ENCODE results near the gene TRAPPC1.
A peak's percentile ranks its signal among the peaks of the same experiment; 100 is the strongest.
"Not testable (repeated sequence)": the region's sequence is repeated elsewhere in the genome, so short reads cannot be mapped to it uniquely, and the experiment has no call there.

TRAPPC1 gene

DNA sequence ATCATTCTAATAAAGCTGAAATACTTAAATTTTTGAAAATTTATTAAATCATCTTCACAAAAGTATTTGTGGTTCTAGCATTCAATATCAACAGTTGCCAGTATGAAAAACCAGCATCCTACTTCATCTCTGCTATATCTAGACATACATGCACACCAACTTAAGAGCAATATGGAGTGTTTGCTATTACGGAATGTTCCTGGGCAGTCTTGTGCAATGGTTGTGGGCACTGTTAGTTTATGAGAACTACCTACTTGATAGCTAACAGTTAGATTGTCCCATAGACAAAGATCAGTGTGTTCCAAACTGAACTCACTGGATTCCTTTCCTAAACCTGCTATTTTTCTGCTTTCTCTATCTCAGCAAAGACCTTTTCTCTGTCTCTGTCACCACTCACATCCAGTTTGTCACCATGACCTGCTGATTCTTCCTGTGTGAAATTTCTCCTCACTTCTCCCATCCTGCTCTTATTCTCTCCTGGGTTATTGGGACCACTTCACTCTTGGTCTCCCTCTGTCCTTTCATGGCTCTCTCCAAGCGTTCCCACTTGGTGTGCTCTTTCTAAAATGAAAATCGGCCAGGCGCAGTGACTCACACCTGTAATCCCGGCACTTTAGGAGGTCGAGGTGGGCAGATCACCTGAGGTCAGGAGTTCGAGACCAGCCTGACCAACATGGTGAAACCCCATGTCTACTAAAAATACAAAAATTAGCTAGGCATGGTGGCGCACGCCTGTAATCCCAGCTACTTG lies 27.9 kb upstream of the TRAPPC1 start:
- no peak overlapping the region for H3K9ac ChIP-seq
- H3K4me2 ChIP-seq = no peak overlapping the region
- H3K27ac ChIP-seq = no peak overlapping the region
- H3K27me3 ChIP-seq = no peaks in the 10 kb centered on the region
- H3K4me1 ChIP-seq = no peaks in the 10 kb centered on the region
- no peak for TF ChIP-seq Cebpa-rat (IDR thresholded peaks at IDR 0.05)
- H4K20me1 ChIP-seq = no peaks in the 10 kb centered on the region
- no peaks in the 10 kb centered on the region for H3K36me3 ChIP-seq
- H3K9me3 ChIP-seq = no peaks in the 10 kb centered on the region
- no peak overlapping the region for H3K4me3 ChIP-seq

GRCh38 chr17:7956228-7956965 lies 24.7 kb upstream of the TRAPPC1 start:
- H3K4me2 ChIP-seq = no peak overlapping the region
- no peaks in the 10 kb centered on the region for H3K9me3 ChIP-seq
- 0 out of 2 replicates have a peak, but pooled peaks cover 6% of the 10 kb centered on the region for H3K36me3 ChIP-seq
- no peaks in the 10 kb centered on the region for H3K4me1 ChIP-seq
- H3K4me3 ChIP-seq = no peak overlapping the region
- no peak for TF ChIP-seq Cebpa-rat (IDR thresholded peaks at IDR 0.05)
- H3K27ac ChIP-seq = no peak overlapping the region
- H3K27me3 ChIP-seq = no peaks in the 10 kb centered on the region
- no peaks in the 10 kb centered on the region for H4K20me1 ChIP-seq
- H3K9ac ChIP-seq = no peak overlapping the region

GRCh38 chr17:7955414-7956227 lies 23.9 kb upstream of the TRAPPC1 start:
- Histone ChIP-seq H3K27ac (no peak overlapping the region), H3K4me2 (no peak overlapping the region), H3K9me3 (no peaks in the 10 kb centered on the region), H3K4me3 (no peak overlapping the region), H3K27me3 (no peaks in the 10 kb centered on the region), H3K4me1 (no peaks in the 10 kb centered on the region), H3K9ac (no peak overlapping the region), H4K20me1 (no peaks in the 10 kb centered on the region), H3K36me3 (peaks cover 8% of the 10 kb centered on the region)
- TF ChIP-seq Cebpa-rat (IDR thresholded peaks at IDR 0.05) = no peak

- not testable (repeated sequence) for H3K4me1 ChIP-seq, H3K4me3 ChIP-seq, H3K27me3 ChIP-seq, H3K4me2 ChIP-seq, H3K9me3 ChIP-seq, H4K20me1 ChIP-seq, H3K27ac ChIP-seq, H3K9ac ChIP-seq
- peaks cover 32% of the 10 kb centered on the region for H3K36me3 ChIP-seq
Observed at GRCh38 chr17:7953266-7953665, 21.5 kb upstream of the TRAPPC1 start.

GRCh38 chr17:7951143-7951792 lies 19.5 kb upstream of the TRAPPC1 start:
- no peak for TF ChIP-seq Cebpa-rat (IDR thresholded peaks at IDR 0.05)
- Histone ChIP-seq H3K27me3 (no peaks in the 10 kb centered on the region), H3K9me3 (no peaks in the 10 kb centered on the region), H4K20me1 (no peaks in the 10 kb centered on the region), H3K4me3 (no peak overlapping the region), H3K9ac (no peak overlapping the region), H3K4me2 (no peak overlapping the region), H3K27ac (no peak overlapping the region), H3K36me3 (peaks cover 50% of the 10 kb centered on the region), H3K4me1 (no peaks in the 10 kb centered on the region)

DNA sequence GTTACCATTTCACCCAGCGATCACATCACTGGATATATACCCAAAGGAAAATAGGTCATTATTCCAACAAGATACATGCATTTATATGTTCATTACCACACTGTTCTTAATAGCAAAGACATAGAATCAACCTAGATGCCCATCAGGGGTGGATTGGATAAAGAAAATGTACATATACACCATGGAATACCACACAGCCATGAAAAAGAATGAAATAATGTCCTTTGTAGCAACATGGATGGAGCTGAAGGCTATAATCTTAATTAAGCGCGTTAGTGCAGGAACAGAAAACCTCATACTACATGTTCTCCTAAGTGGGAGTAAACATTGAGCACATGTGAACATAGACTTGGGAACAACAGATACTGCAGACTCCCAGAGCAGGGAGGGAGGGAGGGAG lies 18.8 kb upstream of the TRAPPC1 start:
- H3K36me3 ChIP-seq = peaks cover 57% of the 10 kb centered on the region

GRCh38 chr17:7947651-7948050 lies 15.9 kb upstream of the TRAPPC1 start:
- Histone ChIP-seq H3K27me3 (no peaks in the 10 kb centered on the region), H3K4me1 (peaks cover 22% of the 10 kb centered on the region), H4K20me1 (no peaks in the 10 kb centered on the region), H3K9ac (no peak overlapping the region), H3K9me3 (no peaks in the 10 kb centered on the region), H3K36me3 (peaks cover 85% of the 10 kb centered on the region), H3K4me2 (no peak overlapping the region), H3K4me3 (no peak overlapping the region), H3K27ac (no peak overlapping the region)
- no peak for TF ChIP-seq Cebpa-rat (IDR thresholded peaks at IDR 0.05)

More for the DNA sequence above, 18.8 kb upstream of the TRAPPC1 start:
- Histone ChIP-seq H3K9ac (no peak overlapping the region), H3K4me3 (no peak overlapping the region), H3K4me2 (no peak overlapping the region), H4K20me1 (no peaks in the 10 kb centered on the region), H3K27ac (no peak overlapping the region), H3K4me1 (peaks cover 4% of the 10 kb centered on the region), H3K9me3 (no peaks in the 10 kb centered on the region), H3K27me3 (no peaks in the 10 kb centered on the region)
- TF ChIP-seq Cebpa-rat (IDR thresholded peaks at IDR 0.05) = no peak

DNA sequence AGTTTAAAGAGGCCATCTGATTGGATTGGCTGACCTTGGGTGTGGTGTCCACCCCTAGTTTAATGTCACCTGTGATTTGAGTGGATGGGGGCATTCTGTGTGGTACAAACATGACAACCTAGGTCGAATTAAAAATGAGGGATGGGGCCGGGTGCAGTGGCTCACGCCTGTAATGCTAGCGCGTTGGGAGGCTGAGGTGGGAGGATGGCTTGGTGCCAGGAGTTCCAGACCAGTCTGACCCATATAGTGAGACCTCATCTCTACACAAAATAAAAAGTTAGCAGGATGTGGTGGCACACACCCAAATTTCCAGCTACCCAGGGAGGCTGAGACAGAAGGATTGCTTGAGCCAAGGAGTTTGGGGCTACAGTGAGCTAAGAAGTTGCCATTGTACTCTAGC lies 14.7 kb upstream of the TRAPPC1 start:
- H3K9ac ChIP-seq = no peak overlapping the region
- no peak for TF ChIP-seq Cebpa-rat (IDR thresholded peaks at IDR 0.05)

GRCh38 chr17:7945651-7946050 lies 13.9 kb upstream of the TRAPPC1 start:
- no peak for TF ChIP-seq Cebpa-rat (IDR thresholded peaks at IDR 0.05)
- H3K4me3 ChIP-seq = no peak overlapping the region
- H3K9me3 ChIP-seq = no peaks in the 10 kb centered on the region
- H3K9ac ChIP-seq = no peak overlapping the region
- H3K27me3 ChIP-seq = no peaks in the 10 kb centered on the region
- peak overlapping the region; percentile 18; the same call in 1 of the 2 replicates for H3K27ac ChIP-seq
- peaks cover 96% of the 10 kb centered on the region for H3K36me3 ChIP-seq
- peak overlapping the region; percentile 48 for H3K4me2 ChIP-seq
- peaks cover 22% of the 10 kb centered on the region for H3K4me1 ChIP-seq
- H4K20me1 ChIP-seq = no peaks in the 10 kb centered on the region

More for the DNA sequence above, 14.7 kb upstream of the TRAPPC1 start:
- Histone ChIP-seq H4K20me1 (no peaks in the 10 kb centered on the region), H3K4me1 (peaks cover 22% of the 10 kb centered on the region), H3K27me3 (no peaks in the 10 kb centered on the region), H3K4me3 (no peak overlapping the region), H3K4me2 (no peak overlapping the region), H3K36me3 (peaks cover 90% of the 10 kb centered on the region), H3K9me3 (no peaks in the 10 kb centered on the region), H3K27ac (0 out of 2 replicates have a peak overlapping the region, but pooled peaks have one; percentile 18)
